GM12878 (cell line): ENCODE measurements around the gene MVB12B. TPM values are rescaled to one million over a fixed set of nuclear protein-coding genes. Genes with fewer than 3 reads are reported as not detected.

Source experiments
- ATAC-seq: fragments of 200-7000 bp; cut with Tn5 transposase; 3 replicates; pipeline ENCODE4 v1.9.1; 2020; ENCODE audit warnings: mild to moderate bottlenecking, moderate library complexity
- BruUV-seq: library from RNA; stranded (reverse); fragments of 400-500 nt; replicated peaks from 2 replicates; lab custom pipeline; 2021; lab: Mats Ljungman, UMichigan
- CTCF ChIA-PET: fragments of 300-600 bp; sonication (Branson Sonifier 250); formaldehyde crosslinking; extraction: SDS; loops from one replicate; lab custom pipeline; 2021; ENCODE audit warnings: inconsistent platforms; lab: Yijun Ruan, JAX
- POLR2A ChIA-PET: fragments of 350-600 bp; formaldehyde crosslinking; extraction: SDS; loops from one replicate; lab custom pipeline; 2021; ENCODE audit warnings: inconsistent platforms; lab: Charles Lee
- RAD21 ChIA-PET: fragments of 300-600 bp; sonication (Branson Sonifier 250); formaldehyde crosslinking; loops from one replicate; lab custom pipeline; 2023; ENCODE audit warnings: antibody characterized with exemption; ENCODE audit not compliant: unreplicated experiment; lab: Charles Lee
- SMC1A ChIA-PET: fragments of 300-600 bp; sonication (Branson Sonifier 250); formaldehyde crosslinking; loops from one replicate; lab custom pipeline; 2023; ENCODE audit not compliant: unreplicated experiment, uncharacterized antibody; lab: Charles Lee
- DNase-seq: peaks from one replicate; pipeline ENCODE4 v3.0.0-alpha.2; 2011; ENCODE audit warnings: low read depth, low spot score
- FAIRE-seq: peaks from 3 replicates; lab custom pipeline; 2011; peaks lifted over from hg19 to GRCh38; lab: Jason Lieb, UNC
- H2AFZ ChIP-seq: 2 replicates; pipeline ENCODE4 v1.6.0; 2011; ENCODE audit warnings: low read depth, low read length, control low read depth; ENCODE audit not compliant: control insufficient read depth
- H3K27ac ChIP-seq: 2 replicates; pipeline ENCODE4 v1.5.1; 2011; ENCODE audit warnings: control low read depth; ENCODE audit not compliant: control insufficient read depth, insufficient read depth
- H3K27me3 ChIP-seq, 2 experiments: replicated peaks in 1 of 2; 2 replicates each; pipeline versions ENCODE4 v1.6.0 to v1.6.1; 2011; ENCODE audit warnings: low read length in 1 of 2; ENCODE audit not compliant: control insufficient read depth in 2 of 2, insufficient read depth in 2 of 2
- H3K36me3 ChIP-seq, 2 experiments: 2 replicates each; pipeline ENCODE4 v1.5.1; 2011; ENCODE audit warnings: low read length in 1 of 2; ENCODE audit not compliant: control insufficient read depth in 2 of 2, insufficient read depth in 2 of 2
- H3K4me1 ChIP-seq: 2 replicates; pipeline ENCODE4 v1.6.1; 2011; ENCODE audit warnings: mild to moderate bottlenecking, low read length, moderate library complexity, mixed read lengths; ENCODE audit not compliant: control insufficient read depth, insufficient read depth
- H3K4me2 ChIP-seq: 2 replicates; pipeline ENCODE4 v1.6.0; 2011; ENCODE audit warnings: control low read depth; ENCODE audit not compliant: control insufficient read depth, insufficient read depth
- H3K4me3 ChIP-seq: fragments of 200-600 bp; sonication (generic); 2 replicates; pipeline ENCODE4 v1.5.1; 2016
- H3K79me2 ChIP-seq: 2 replicates; pipeline ENCODE4 v1.6.0; 2011; ENCODE audit warnings: low read length; ENCODE audit not compliant: control insufficient read depth, insufficient read depth
- H3K9ac ChIP-seq: 2 replicates; pipeline ENCODE4 v1.8.0; 2011; ENCODE audit warnings: low read length, control low read depth, mixed read lengths; ENCODE audit not compliant: control insufficient read depth, insufficient read depth
- H3K9me3 ChIP-seq: replicated peaks from 3 replicates; pipeline ENCODE4 v1.5.1; 2011; ENCODE audit warnings: mild to moderate bottlenecking, low read length; ENCODE audit not compliant: control insufficient read depth, insufficient read depth
- H4K20me1 ChIP-seq: 2 replicates; pipeline ENCODE4 v1.6.0; 2011; ENCODE audit not compliant: control insufficient read depth, insufficient read depth
- CREM ChIP-seq: IDR thresholded peaks from 2 replicates; pipeline ENCODE4 v1.6.1; 2014; ENCODE audit warnings: antibody characterized with exemption, low read depth
- ELK1 ChIP-seq: IDR thresholded peaks from 2 replicates; pipeline ENCODE4 v1.6.1; 2012; ENCODE audit warnings: low read depth, low read length, improper control_type of control experiment
- ETV6 ChIP-seq, 2 experiments: fragments of 450-650 bp in 1 of 2; IDR thresholded peaks in 1 of 2; conservative IDR thresholded peaks in 1 of 2; 2 replicates each; pipeline ENCODE4 v1.6.1; 2014; ENCODE audit warnings: antibody characterized with exemption in 1 of 2, borderline replicate concordance in 1 of 2, low read depth in 1 of 2, mild to moderate bottlenecking in 1 of 2, moderate library complexity in 1 of 2
- FOS ChIP-seq: IDR thresholded peaks from 3 replicates; pipeline ENCODE4 v1.6.1; 2011; ENCODE audit warnings: borderline replicate concordance; ENCODE audit not compliant: insufficient read length; ENCODE audit errors: extremely low read depth
- HDGF ChIP-seq: fragments of 450-650 bp; IDR thresholded peaks from 2 replicates; pipeline ENCODE4 v1.6.1; 2016; ENCODE audit warnings: antibody characterized with exemption
- IKZF2 ChIP-seq, 2 experiments: fragments of 450-650 bp; IDR thresholded peaks; 2 replicates each; pipeline ENCODE4 v1.6.1; 2017; ENCODE audit warnings: mild to moderate bottlenecking in 2 of 2, moderate library complexity in 2 of 2
- SMARCA5 ChIP-seq: fragments of 450-650 bp; IDR thresholded peaks from 2 replicates; pipeline ENCODE4 v1.6.1; 2017; ENCODE audit warnings: mild to moderate bottlenecking
- SRF ChIP-seq, 2 experiments: IDR thresholded peaks; 2 replicates each; pipeline ENCODE4 v1.6.1; 2011; ENCODE audit warnings: low read depth in 2 of 2, low read length in 2 of 2, mild to moderate bottlenecking in 1 of 2, moderate library complexity in 1 of 2
- SUPT20H ChIP-seq: IDR thresholded peaks from 2 replicates; pipeline ENCODE4 v1.6.1; 2011; ENCODE audit warnings: low read depth, mild to moderate bottlenecking, low read length, moderate library complexity, borderline replicate concordance; ENCODE audit not compliant: control insufficient read depth
- TBL1XR1 ChIP-seq: IDR thresholded peaks from 2 replicates; pipeline ENCODE4 v1.6.1; 2012; ENCODE audit warnings: low read depth, low read length, improper control_type of control experiment
- TCF7 ChIP-seq: IDR thresholded peaks from 2 replicates; pipeline ENCODE4 v1.6.1; 2014; ENCODE audit warnings: antibody characterized with exemption, borderline replicate concordance
- YY1 ChIP-seq: IDR thresholded peaks from 2 replicates; pipeline ENCODE4 v1.6.1; 2011; ENCODE audit warnings: low read depth, mild to moderate bottlenecking, low read length
- ZBTB4 ChIP-seq: fragments of 450-650 bp; formaldehyde crosslinking; IDR thresholded peaks from 2 replicates; pipeline ENCODE4 v1.4.0; 2022; ENCODE audit warnings: mild to moderate bottlenecking, moderate library complexity
- WGBS: methylation state at CpG from one replicate; pipeline ENCODE4 v1.1.6; 2016; ENCODE audit warnings: low lambda C conversion rate; ENCODE audit not compliant: insufficient replicate concordance, insufficient coverage; ENCODE audit errors: missing lambda C conversion rate; 5-methylcytosine and 5-hydroxymethylcytosine counted together
- in situ Hi-C: fragments of 300-500 bp; cut with MboI; formaldehyde crosslinking; loops from 9 replicates; pipeline ENCODE4 v1.14.3; 2018; ENCODE audit warnings: mixed read lengths
- intact Hi-C: fragments of 100-400 bp; cut with micrococcal nuclease; formaldehyde crosslinking; loops from one replicate; pipeline ENCODE4 v1.14.2; 2022; ENCODE audit not compliant: unreplicated experiment
- polyA plus RNA-seq, 11 experiments: library from polyadenylated mRNA; depleted of rRNA in 4 of 11; unstranded in 6 of 11; stranded (reverse) in 5 of 11; fragments of >200 nt; fragmentation: Nextera tagmentation in 4 of 11; fragmentation: Illumina TruSeq in 1 of 11; extraction: Ambion mirVana in 4 of 11; extraction: Trizol in 1 of 11; gene quantifications; 1 replicate in 1 of 11; 2 replicates in 10 of 11; pipeline versions ENCODE4 v1.2.1 to v1.2.3, GENCODE V29; 2011 to 2016; ENCODE audit warnings: inconsistent platforms in 2 of 11, missing spikeins in 2 of 11, low read depth in 1 of 11
- total RNA-seq, 4 experiments: library from RNA; depleted of rRNA in 3 of 4; stranded (reverse); fragments of >200 nt in 3 of 4; fragmentation: Illumina TruSeq in 1 of 4; extraction: Trizol in 1 of 4; gene quantifications; 2 replicates each; pipeline versions ENCODE4 v1.2.1 to v1.2.3, GENCODE V29; 2013 to 2021
- TF ChIP-seq, protein P1 (sequence below): IDR thresholded peaks from 2 replicates; pipeline ENCODE4 v1.6.1; 2012; ENCODE audit warnings: low read length, inconsistent platforms
- TF ChIP-seq, protein P2 (sequence below): fragments of 450-650 bp; conservative IDR thresholded peaks from 2 replicates; pipeline ENCODE4 v1.6.1; 2017; ENCODE audit warnings: mild to moderate bottlenecking, moderate library complexity
- TF ChIP-seq, protein P3 (sequence below): IDR thresholded peaks from 2 replicates; pipeline ENCODE4 v1.6.1; 2011; ENCODE audit warnings: borderline replicate concordance, low read depth, mild to moderate bottlenecking, moderate library complexity, mixed read lengths, low read length; ENCODE audit not compliant: insufficient read depth; ENCODE audit errors: extremely low read length

Gene MVB12B
- total and polyA plus RNA-seq, 10 of the 15 experiments (the other 5 are each of a cell fraction or from before 2014, with no cell fraction given), result 0.08 TPM; not detected in 9

- no peak overlapping the region for H3K27ac ChIP-seq
- in situ Hi-C loops, result no loop called here
- H3K9me3 ChIP-seq, result no peaks in the 10 kb centered on the region
- ChIA-PET RAD21 (no interaction called here), CTCF (interaction anchor here (0.6 kb wide), 1 partner anchor 187 kb away, joined by 3 read pairs; no protein-coding TSS in a partner anchor), SMC1A (no interaction called here), POLR2A (no interaction called here)
- no peaks in the 10 kb centered on the region; the same call in 1 of the 2 replicates for H4K20me1 ChIP-seq
- DNase-seq (no peak), FAIRE-seq (no peak), ATAC-seq (no peak)
- H2AFZ ChIP-seq, result no peak overlapping the region
- no peak overlapping the region for H3K4me2 ChIP-seq
- H3K36me3 ChIP-seq, result no peaks in the 10 kb centered on the region
- intact Hi-C loops, result no loop called here
- BruUV-seq, result no TSS peak
- no peak overlapping the region for H3K4me3 ChIP-seq
- H3K27me3 ChIP-seq, result peaks cover 6 to 11% of the 10 kb centered on the region in 2 experiments
- 63% methylated on average over 10 of the region's 10 CpGs for WGBS
- H3K79me2 ChIP-seq, result no peaks in the 10 kb centered on the region
- H3K4me1 ChIP-seq, result no peaks in the 10 kb centered on the region; the same call in 1 of the 2 replicates
- H3K9ac ChIP-seq, result no peak overlapping the region
- TF ChIP-seq ZBTB4 (CRISPR knock-in tag), result no peak
- no peak for TF ChIP-seq ELK1
- TF ChIP-seq YY1, result no peak
- no peak for TF ChIP-seq HDGF
- TF ChIP-seq, protein P1, sequence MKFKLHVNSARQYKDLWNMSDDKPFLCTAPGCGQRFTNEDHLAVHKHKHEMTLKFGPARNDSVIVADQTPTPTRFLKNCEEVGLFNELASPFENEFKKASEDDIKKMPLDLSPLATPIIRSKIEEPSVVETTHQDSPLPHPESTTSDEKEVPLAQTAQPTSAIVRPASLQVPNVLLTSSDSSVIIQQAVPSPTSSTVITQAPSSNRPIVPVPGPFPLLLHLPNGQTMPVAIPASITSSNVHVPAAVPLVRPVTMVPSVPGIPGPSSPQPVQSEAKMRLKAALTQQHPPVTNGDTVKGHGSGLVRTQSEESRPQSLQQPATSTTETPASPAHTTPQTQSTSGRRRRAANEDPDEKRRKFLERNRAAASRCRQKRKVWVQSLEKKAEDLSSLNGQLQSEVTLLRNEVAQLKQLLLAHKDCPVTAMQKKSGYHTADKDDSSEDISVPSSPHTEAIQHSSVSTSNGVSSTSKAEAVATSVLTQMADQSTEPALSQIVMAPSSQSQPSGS, result no peak
- no peak for TF ChIP-seq CREM
- TF ChIP-seq SUPT20H, result no peak
- TF ChIP-seq SRF (IDR thresholded peaks at IDR 0.05; ENCODE audit: low read depth in 2 of 2, low read length in 2 of 2), result no peak
- TF ChIP-seq, protein P2, sequence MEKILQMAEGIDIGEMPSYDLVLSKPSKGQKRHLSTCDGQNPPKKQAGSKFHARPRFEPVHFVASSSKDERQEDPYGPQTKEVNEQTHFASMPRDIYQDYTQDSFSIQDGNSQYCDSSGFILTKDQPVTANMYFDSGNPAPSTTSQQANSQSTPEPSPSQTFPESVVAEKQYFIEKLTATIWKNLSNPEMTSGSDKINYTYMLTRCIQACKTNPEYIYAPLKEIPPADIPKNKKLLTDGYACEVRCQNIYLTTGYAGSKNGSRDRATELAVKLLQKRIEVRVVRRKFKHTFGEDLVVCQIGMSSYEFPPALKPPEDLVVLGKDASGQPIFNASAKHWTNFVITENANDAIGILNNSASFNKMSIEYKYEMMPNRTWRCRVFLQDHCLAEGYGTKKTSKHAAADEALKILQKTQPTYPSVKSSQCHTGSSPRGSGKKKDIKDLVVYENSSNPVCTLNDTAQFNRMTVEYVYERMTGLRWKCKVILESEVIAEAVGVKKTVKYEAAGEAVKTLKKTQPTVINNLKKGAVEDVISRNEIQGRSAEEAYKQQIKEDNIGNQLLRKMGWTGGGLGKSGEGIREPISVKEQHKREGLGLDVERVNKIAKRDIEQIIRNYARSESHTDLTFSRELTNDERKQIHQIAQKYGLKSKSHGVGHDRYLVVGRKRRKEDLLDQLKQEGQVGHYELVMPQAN, result no peak
- no peak for TF ChIP-seq TBL1XR1
- TF ChIP-seq, protein P3, sequence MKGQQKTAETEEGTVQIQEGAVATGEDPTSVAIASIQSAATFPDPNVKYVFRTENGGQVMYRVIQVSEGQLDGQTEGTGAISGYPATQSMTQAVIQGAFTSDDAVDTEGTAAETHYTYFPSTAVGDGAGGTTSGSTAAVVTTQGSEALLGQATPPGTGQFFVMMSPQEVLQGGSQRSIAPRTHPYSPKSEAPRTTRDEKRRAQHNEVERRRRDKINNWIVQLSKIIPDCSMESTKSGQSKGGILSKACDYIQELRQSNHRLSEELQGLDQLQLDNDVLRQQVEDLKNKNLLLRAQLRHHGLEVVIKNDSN, result no peak
- no peak for TF ChIP-seq IKZF2 (IDR thresholded peaks at IDR 0.05)
- no peak for TF ChIP-seq ETV6 (conservative IDR thresholded peaks at IDR 0.05 in 1 of 2, IDR thresholded peaks at IDR 0.05 in 1 of 2; ENCODE audit: borderline replicate concordance in 1 of 2, low read depth in 1 of 2)
- no peak for TF ChIP-seq FOS
- TF ChIP-seq TCF7, result no peak
- no peak for TF ChIP-seq SMARCA5
Measured at GRCh38 chr9:126528915-126529314, 202.3 kb downstream of the MVB12B start.
